DND-41 (cell line): ENCODE data around the gene OR4K5.

Experiments
- CTCF ChIP-seq: IDR thresholded peaks from 2 replicates; pipeline ENCODE4 v1.5.1; 2012; ENCODE audit warnings: borderline replicate concordance, low read length, moderate library complexity, mild to moderate bottlenecking; ENCODE audit not compliant: poor library complexity, severe bottlenecking; ENCODE audit errors: extremely low read depth
- EZH2 ChIP-seq: IDR thresholded peaks from 3 replicates; pipeline ENCODE4 v1.6.1; 2012; ENCODE audit warnings: borderline replicate concordance, low read depth, mild to moderate bottlenecking, moderate library complexity, low read length, inconsistent platforms; ENCODE audit not compliant: severe bottlenecking

- TF ChIP-seq CTCF (no peak), EZH2 (no peak)
These were observed 2.4 kb upstream of the OR4K5 start for GRCh38 chr14:19917955-19918518.
